Measurements from ENCODE around the gene PNMA8B.
A peak's percentile ranks its signal among the peaks of the same experiment; 100 is the strongest.

PNMA8B gene

DNA sequence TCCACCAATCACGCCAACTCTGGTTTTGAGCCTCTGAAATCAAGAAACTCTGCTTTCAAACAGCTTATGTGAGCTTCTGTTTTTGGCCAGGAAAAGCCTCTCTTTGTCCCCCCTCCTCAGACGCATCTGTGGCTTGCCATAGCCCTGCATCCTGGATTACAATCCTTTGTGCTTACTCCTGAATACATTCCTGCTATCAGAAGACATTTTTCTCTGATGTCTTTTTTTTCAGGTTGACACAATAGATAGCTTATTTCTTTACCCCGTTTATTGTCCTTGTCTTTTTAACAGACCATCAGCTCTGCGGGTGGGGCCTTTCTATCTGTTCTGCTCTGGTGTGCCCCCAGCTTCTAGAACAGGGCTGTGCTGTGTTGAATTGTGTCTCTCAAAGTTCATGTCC is 11.0 kb downstream of the PNMA8B start:
- no peak for DNase-seq
- Histone ChIP-seq H3K4me3 (ENCODE audit: insufficient read depth in 1 of 2, low read depth in 1 of 2, low read length in 2 of 2) (no peak overlapping the region), H2BK120ac (ENCODE audit: low read depth, low read length) (no peak overlapping the region), H3K9ac (ENCODE audit: low read length) (no peak overlapping the region), H2BK15ac (ENCODE audit: low read depth, poor library complexity, severe bottlenecking) (no peak overlapping the region), H2BK5ac (ENCODE audit: low read depth, low read length, poor library complexity, severe bottlenecking) (no peak overlapping the region), H3K27ac (ENCODE audit: low read length, poor library complexity, severe bottlenecking) (no peak overlapping the region), H3K4me1 (ENCODE audit: control insufficient read depth, insufficient read depth, low read depth, low read length) (peaks cover 13% of the 10 kb centered on the region), H2BK12ac (ENCODE audit: low read length in 2 of 2) (peak overlapping the region in 1 of 2 experiments; percentile 77), H3K79me1 (replicated peaks; ENCODE audit: low read length, poor library complexity, severe bottlenecking) (no peaks in the 10 kb centered on the region), H3K9me3 (ENCODE audit: control insufficient read depth, low read length) (no peaks in the 10 kb centered on the region), H3K23ac (ENCODE audit: low read length in 2 of 2) (no peak overlapping the region), H3K4ac (ENCODE audit: low read depth in 1 of 2, low read length in 2 of 2) (no peak overlapping the region), H2AFZ (ENCODE audit: low read depth, low read length) (no peak overlapping the region), H2AK5ac (ENCODE audit: low read length, severe bottlenecking) (no peak overlapping the region), H4K8ac (ENCODE audit: low read length) (no peak overlapping the region), H4K91ac (ENCODE audit: low read length) (no peak overlapping the region), H3K27me3 (ENCODE audit: control insufficient read depth in 1 of 2, insufficient read depth in 1 of 2, low read length in 2 of 2) (peaks cover 0 to 6% of the 10 kb centered on the region in 2 experiments), H3K4me2 (ENCODE audit: low read length, poor library complexity, severe bottlenecking) (no peak overlapping the region), H3K36me3 (ENCODE audit: control insufficient read depth in 1 of 2, insufficient read depth in 2 of 2, low read depth in 1 of 2, low read length in 2 of 2) (no peaks in the 10 kb centered on the region), H3K18ac (ENCODE audit: low read depth in 1 of 2, low read length in 2 of 2) (no peak overlapping the region), H3K14ac (ENCODE audit: low read length in 2 of 2) (no peak overlapping the region)
- 82% methylated on average over 4 of the region's 4 CpGs for WGBS

- Histone ChIP-seq H3K18ac (ENCODE audit: low read depth in 1 of 2, low read length in 2 of 2) (no peak overlapping the region), H3K14ac (ENCODE audit: low read length in 2 of 2) (no peak overlapping the region), H3K9me3 (ENCODE audit: control insufficient read depth, low read length) (no peaks in the 10 kb centered on the region), H2BK120ac (ENCODE audit: low read depth, low read length) (no peak overlapping the region), H3K23ac (ENCODE audit: low read length in 2 of 2) (no peak overlapping the region), H3K4me3 (ENCODE audit: insufficient read depth in 1 of 2, low read depth in 1 of 2, low read length in 2 of 2) (no peak overlapping the region), H3K79me1 (replicated peaks; ENCODE audit: low read length, poor library complexity, severe bottlenecking) (no peaks in the 10 kb centered on the region), H3K9ac (ENCODE audit: low read length) (peak overlapping the region; percentile 75), H4K8ac (ENCODE audit: low read length) (no peak overlapping the region), H3K4me1 (ENCODE audit: control insufficient read depth, insufficient read depth, low read depth, low read length) (peaks cover 6% of the 10 kb centered on the region), H2AK5ac (ENCODE audit: low read length, severe bottlenecking) (no peak overlapping the region), H4K91ac (ENCODE audit: low read length) (no peak overlapping the region), H3K4me2 (ENCODE audit: low read length, poor library complexity, severe bottlenecking) (no peak overlapping the region), H2BK12ac (ENCODE audit: low read length in 2 of 2) (no peak overlapping the region), H2AFZ (ENCODE audit: low read depth, low read length) (no peak overlapping the region), H3K4ac (ENCODE audit: low read depth in 1 of 2, low read length in 2 of 2) (no peak overlapping the region), H2BK15ac (ENCODE audit: low read depth, poor library complexity, severe bottlenecking) (no peak overlapping the region), H3K27me3 (ENCODE audit: control insufficient read depth in 1 of 2, insufficient read depth in 1 of 2, low read length in 2 of 2) (no peaks in the 10 kb centered on the region), H3K36me3 (ENCODE audit: control insufficient read depth in 1 of 2, insufficient read depth in 2 of 2, low read depth in 1 of 2, low read length in 2 of 2) (no peaks in the 10 kb centered on the region), H2BK5ac (ENCODE audit: low read depth, low read length, poor library complexity, severe bottlenecking) (no peak overlapping the region), H3K27ac (ENCODE audit: low read length, poor library complexity, severe bottlenecking) (no peak overlapping the region)
- DNase-seq: peak; percentile 60
- 17% methylated on average over 1 of the region's 3 CpGs for WGBS
Measured at GRCh38 chr19:46482631-46483030, 13.0 kb downstream of the PNMA8B start.

GRCh38 chr19:46481947-46482346 is 13.7 kb downstream of the PNMA8B start:
- no peak overlapping the region for H2BK5ac ChIP-seq (ENCODE audit: low read depth, low read length, poor library complexity, severe bottlenecking)
- no peak overlapping the region for H4K91ac ChIP-seq (ENCODE audit: low read length)
- H3K4me3 ChIP-seq (ENCODE audit: insufficient read depth in 1 of 2, low read depth in 1 of 2, low read length in 2 of 2): peak overlapping the region in 1 of 2 experiments; percentile 26
- no peak overlapping the region for H2AK5ac ChIP-seq (ENCODE audit: low read length, severe bottlenecking)
- H4K8ac ChIP-seq (ENCODE audit: low read length): no peak overlapping the region
- 75% methylated on average over 4 of the region's 5 CpGs for WGBS
- H3K4me1 ChIP-seq (ENCODE audit: control insufficient read depth, insufficient read depth, low read depth, low read length): no peaks in the 10 kb centered on the region
- H3K4ac ChIP-seq (ENCODE audit: low read depth in 1 of 2, low read length in 2 of 2): no peak overlapping the region
- peak overlapping the region; percentile 75 for H3K9ac ChIP-seq (ENCODE audit: low read length)
- no peak overlapping the region for H3K23ac ChIP-seq (ENCODE audit: low read length in 2 of 2)
- no peak overlapping the region for H3K4me2 ChIP-seq (ENCODE audit: low read length, poor library complexity, severe bottlenecking)
- H3K36me3 ChIP-seq (ENCODE audit: control insufficient read depth in 1 of 2, insufficient read depth in 2 of 2, low read depth in 1 of 2, low read length in 2 of 2): no peaks in the 10 kb centered on the region
- H3K14ac ChIP-seq (ENCODE audit: low read length in 2 of 2): no peak overlapping the region
- no peak for DNase-seq
- no peak overlapping the region for H2AFZ ChIP-seq (ENCODE audit: low read depth, low read length)
- no peak overlapping the region for H2BK120ac ChIP-seq (ENCODE audit: low read depth, low read length)
- H3K18ac ChIP-seq (ENCODE audit: low read depth in 1 of 2, low read length in 2 of 2): peak overlapping the region in 1 of 2 experiments; percentile 70
- H3K9me3 ChIP-seq (ENCODE audit: control insufficient read depth, low read length): no peaks in the 10 kb centered on the region
- H3K79me1 ChIP-seq (replicated peaks; ENCODE audit: low read length, poor library complexity, severe bottlenecking): no peaks in the 10 kb centered on the region
- peak overlapping the region; percentile 28 for H2BK15ac ChIP-seq (ENCODE audit: low read depth, poor library complexity, severe bottlenecking)
- H2BK12ac ChIP-seq (ENCODE audit: low read length in 2 of 2): no peak overlapping the region
- H3K27me3 ChIP-seq (ENCODE audit: control insufficient read depth in 1 of 2, insufficient read depth in 1 of 2, low read length in 2 of 2): no peaks in the 10 kb centered on the region
- no peak overlapping the region for H3K27ac ChIP-seq (ENCODE audit: low read length, poor library complexity, severe bottlenecking)

GRCh38 chr19:46481223-46481848 is 14.3 kb downstream of the PNMA8B start:
- peak overlapping the region; percentile 28 for H2BK15ac ChIP-seq (ENCODE audit: low read depth, poor library complexity, severe bottlenecking)
- no peaks in the 10 kb centered on the region for H3K36me3 ChIP-seq (ENCODE audit: control insufficient read depth in 1 of 2, insufficient read depth in 2 of 2, low read depth in 1 of 2, low read length in 2 of 2)
- H3K4me3 ChIP-seq (ENCODE audit: insufficient read depth in 1 of 2, low read depth in 1 of 2, low read length in 2 of 2): peak overlapping the region in 1 of 2 experiments; percentile 26
- no peaks in the 10 kb centered on the region for H3K9me3 ChIP-seq (ENCODE audit: control insufficient read depth, low read length)
- peak overlapping the region; percentile 75 for H3K9ac ChIP-seq (ENCODE audit: low read length)
- peak overlapping the region in 1 of 2 experiments; percentile 54 for H2BK12ac ChIP-seq (ENCODE audit: low read length in 2 of 2)
- no peak overlapping the region for H3K4me2 ChIP-seq (ENCODE audit: low read length, poor library complexity, severe bottlenecking)
- no peak overlapping the region for H2AK5ac ChIP-seq (ENCODE audit: low read length, severe bottlenecking)
- H3K79me1 ChIP-seq (replicated peaks; ENCODE audit: low read length, poor library complexity, severe bottlenecking): no peaks in the 10 kb centered on the region
- no peak overlapping the region for H2BK5ac ChIP-seq (ENCODE audit: low read depth, low read length, poor library complexity, severe bottlenecking)
- WGBS: 66% methylated on average over 13 of the region's 16 CpGs
- peak overlapping the region; percentile 34 for H2BK120ac ChIP-seq (ENCODE audit: low read depth, low read length)
- H4K91ac ChIP-seq (ENCODE audit: low read length): peak overlapping the region; percentile 15
- no peak overlapping the region for H3K27ac ChIP-seq (ENCODE audit: low read length, poor library complexity, severe bottlenecking)
- H3K14ac ChIP-seq (ENCODE audit: low read length in 2 of 2): no peak overlapping the region
- H3K4me1 ChIP-seq (ENCODE audit: control insufficient read depth, insufficient read depth, low read depth, low read length): no peaks in the 10 kb centered on the region
- no peak overlapping the region for H3K4ac ChIP-seq (ENCODE audit: low read depth in 1 of 2, low read length in 2 of 2)
- peak overlapping the region; percentile 75 for H4K8ac ChIP-seq (ENCODE audit: low read length)
- H3K18ac ChIP-seq (ENCODE audit: low read depth in 1 of 2, low read length in 2 of 2): peak overlapping the region in 1 of 2 experiments; percentile 70
- H3K23ac ChIP-seq (ENCODE audit: low read length in 2 of 2): no peak overlapping the region
- DNase-seq: no peak
- H3K27me3 ChIP-seq (ENCODE audit: control insufficient read depth in 1 of 2, insufficient read depth in 1 of 2, low read length in 2 of 2): no peaks in the 10 kb centered on the region
- no peak overlapping the region for H2AFZ ChIP-seq (ENCODE audit: low read depth, low read length)
